Prostate gland (tissue), 2 donors: ENCODE measurements around the gene METTL26.

ENCODE experiments used
- POLR2AphosphoS5 ChIP-seq: sonication (generic); formaldehyde crosslinking; IDR thresholded peaks from one replicate; pipeline ENCODE4 v1.6.1; 2017; ENCODE audit warnings: antibody characterized with exemption
- TF ChIP-seq, protein P1 (sequence below), 4 experiments: fragments of 200-600 bp in 2 of 4; fragments of 450-650 bp in 2 of 4; sonication (generic) in 2 of 4; IDR thresholded peaks; 1 replicate in 3 of 4; 2 replicates in 1 of 4; pipeline ENCODE4 v1.5.1; 2016 to 2019; ENCODE audit warnings: antibody characterized with exemption in 4 of 4, mild to moderate bottlenecking in 2 of 4, moderate library complexity in 2 of 4

DNA sequence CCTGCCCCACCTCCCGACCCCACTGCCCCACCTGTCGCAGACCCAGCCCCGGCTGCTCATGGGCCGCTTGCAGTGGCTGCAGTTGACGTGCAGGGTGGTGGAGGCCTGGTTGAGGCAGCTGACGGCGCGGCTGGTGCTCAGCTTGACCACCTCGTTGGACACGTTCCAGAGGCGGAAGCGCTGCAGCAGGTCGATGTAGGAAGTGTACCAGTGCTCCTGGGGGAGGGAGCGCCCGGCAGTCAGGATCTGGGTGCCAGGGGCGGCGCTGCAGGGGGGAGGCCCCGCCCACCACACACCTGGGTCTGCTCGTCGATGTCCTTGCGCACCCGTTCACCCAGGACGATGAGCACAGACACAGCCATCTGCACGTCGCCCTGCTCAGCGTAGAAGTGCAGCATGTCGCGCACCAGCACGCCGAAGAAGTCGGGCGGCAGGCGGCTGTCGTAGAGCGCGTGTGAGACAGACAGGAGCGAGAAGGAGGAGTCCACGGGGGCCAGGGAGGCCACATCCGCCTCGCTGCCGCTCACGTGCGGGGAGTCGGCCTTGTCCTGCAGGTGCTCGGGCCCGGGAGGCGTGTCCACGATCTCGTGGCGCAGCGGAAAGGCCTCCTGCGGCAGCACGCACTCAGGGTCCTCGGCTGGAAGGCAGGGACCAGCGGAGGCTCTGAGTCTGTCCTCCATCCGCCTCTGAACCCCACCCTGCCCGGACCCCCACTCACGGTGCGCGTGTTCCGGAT is 49.0 kb upstream of the METTL26 start:
- TF ChIP-seq, protein P1, sequence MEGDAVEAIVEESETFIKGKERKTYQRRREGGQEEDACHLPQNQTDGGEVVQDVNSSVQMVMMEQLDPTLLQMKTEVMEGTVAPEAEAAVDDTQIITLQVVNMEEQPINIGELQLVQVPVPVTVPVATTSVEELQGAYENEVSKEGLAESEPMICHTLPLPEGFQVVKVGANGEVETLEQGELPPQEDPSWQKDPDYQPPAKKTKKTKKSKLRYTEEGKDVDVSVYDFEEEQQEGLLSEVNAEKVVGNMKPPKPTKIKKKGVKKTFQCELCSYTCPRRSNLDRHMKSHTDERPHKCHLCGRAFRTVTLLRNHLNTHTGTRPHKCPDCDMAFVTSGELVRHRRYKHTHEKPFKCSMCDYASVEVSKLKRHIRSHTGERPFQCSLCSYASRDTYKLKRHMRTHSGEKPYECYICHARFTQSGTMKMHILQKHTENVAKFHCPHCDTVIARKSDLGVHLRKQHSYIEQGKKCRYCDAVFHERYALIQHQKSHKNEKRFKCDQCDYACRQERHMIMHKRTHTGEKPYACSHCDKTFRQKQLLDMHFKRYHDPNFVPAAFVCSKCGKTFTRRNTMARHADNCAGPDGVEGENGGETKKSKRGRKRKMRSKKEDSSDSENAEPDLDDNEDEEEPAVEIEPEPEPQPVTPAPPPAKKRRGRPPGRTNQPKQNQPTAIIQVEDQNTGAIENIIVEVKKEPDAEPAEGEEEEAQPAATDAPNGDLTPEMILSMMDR (IDR thresholded peaks at IDR 0.05) = no peak
- no peak for TF ChIP-seq POLR2AphosphoS5
